ENCODE results near the gene CCT4.

GRCh38 chr2:61922714-61923113, 34.3 kb upstream of the CCT4 start:
- TF ChIP-seq ZNF8 (CRISPR knock-in tag; IDR thresholded peaks at IDR 0.05), result no peak
- no peak for TF ChIP-seq ZNF70 (CRISPR knock-in tag; IDR thresholded peaks at IDR 0.05)
- TF ChIP-seq ISL1 (CRISPR knock-in tag; IDR thresholded peaks at IDR 0.05), result peak; percentile 30; the same call in 1 of the 2 replicates
- TF ChIP-seq ZNF565 (CRISPR knock-in tag; conservative IDR thresholded peaks at IDR 0.05; ENCODE audit: low read depth), result no peak
- no peak for TF ChIP-seq ARNTL (CRISPR knock-in tag; IDR thresholded peaks at IDR 0.05; ENCODE audit: borderline replicate concordance, low read depth)
- TF ChIP-seq PATZ1 (CRISPR knock-in tag; IDR thresholded peaks at IDR 0.05; ENCODE audit: borderline replicate concordance), result no peak
- no peak for TF ChIP-seq CREB5 (CRISPR knock-in tag; IDR thresholded peaks at IDR 0.05; ENCODE audit: low read depth)
- TF ChIP-seq ESRRG (CRISPR knock-in tag; IDR thresholded peaks at IDR 0.05), result no peak
- no peak for TF ChIP-seq CSDC2 (CRISPR knock-in tag; IDR thresholded peaks at IDR 0.05)
- no peak for TF ChIP-seq RARB (CRISPR knock-in tag; IDR thresholded peaks at IDR 0.05)
- TF ChIP-seq TCF4 (CRISPR knock-in tag; IDR thresholded peaks at IDR 0.05; ENCODE audit: borderline replicate concordance), result peak; percentile 86
- no peak for TF ChIP-seq ZFP3 (CRISPR knock-in tag; IDR thresholded peaks at IDR 0.05)
- no peak for TF ChIP-seq SNAI2 (CRISPR knock-in tag; IDR thresholded peaks at IDR 0.05)
